Measurements from ENCODE around the gene RAD51C.

The RAD51C gene

GRCh38 chr17:58741121-58741625 lies 48.8 kb downstream of the RAD51C start:
- TF ChIP-seq SIN3A (IDR thresholded peaks at IDR 0.05; ENCODE audit: borderline replicate concordance, insufficient read depth, low read length) = no peak
- TF ChIP-seq TAF1 (IDR thresholded peaks at IDR 0.05; ENCODE audit: borderline replicate concordance, insufficient read depth, low read length) = no peak
- TF ChIP-seq FOXP2 (optimal IDR thresholded peaks at IDR 0.05; ENCODE audit: borderline replicate concordance, extremely low read depth, extremely low read length, insufficient read depth) = no peak

DNA sequence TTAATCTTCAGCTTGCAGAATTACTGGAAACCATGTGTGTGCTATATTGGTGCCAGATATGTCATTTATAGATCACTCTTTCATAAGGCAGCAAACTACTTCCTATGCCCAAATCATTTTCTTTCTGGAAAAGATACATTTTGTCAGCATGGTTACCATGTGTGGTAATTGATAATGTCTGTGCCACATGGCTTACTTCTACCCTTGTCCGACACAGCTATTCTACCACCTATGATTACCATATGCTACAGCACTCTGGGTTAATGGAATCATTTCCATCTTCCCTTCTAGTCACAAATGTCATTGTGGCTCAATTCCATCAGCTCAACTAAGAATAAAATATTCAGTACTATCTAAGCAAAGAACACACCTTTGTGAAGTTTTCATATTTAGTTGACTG lies 55.3 kb downstream of the RAD51C start:
- TF ChIP-seq POLR2AphosphoS5 (IDR thresholded peaks at IDR 0.05; ENCODE audit: low read depth, low read length) (no peak), FOXP2 (optimal IDR thresholded peaks at IDR 0.05; ENCODE audit: borderline replicate concordance, extremely low read depth, extremely low read length, insufficient read depth) (no peak), SIN3A (IDR thresholded peaks at IDR 0.05; ENCODE audit: borderline replicate concordance, insufficient read depth, low read length) (no peak), TAF1 (IDR thresholded peaks at IDR 0.05; ENCODE audit: borderline replicate concordance, insufficient read depth, low read length) (no peak), REST (IDR thresholded peaks at IDR 0.05; ENCODE audit: insufficient read depth in 1 of 2, low read depth in 2 of 2, low read length in 2 of 2) (no peak)

DNA sequence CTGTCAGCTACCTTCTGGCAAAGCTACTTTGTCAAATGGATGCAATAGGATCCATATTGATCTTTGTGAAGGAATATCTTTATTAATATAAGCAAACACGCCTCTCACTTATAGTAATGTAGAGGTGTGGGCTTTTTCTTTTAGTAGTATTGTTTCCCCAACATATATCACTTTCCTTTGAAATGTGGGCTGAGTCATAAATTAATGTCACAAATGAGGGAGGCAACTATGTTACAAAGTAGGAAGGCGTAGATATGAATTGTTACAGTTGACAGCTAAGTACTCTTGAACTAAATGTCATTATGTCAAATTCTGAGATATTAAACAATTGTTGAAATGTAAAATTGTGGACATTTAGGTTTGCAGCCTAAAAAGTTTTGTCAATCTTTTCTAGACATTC lies 60.6 kb downstream of the RAD51C start:
- no peak for TF ChIP-seq POLR2AphosphoS5 (IDR thresholded peaks at IDR 0.05; ENCODE audit: low read depth, low read length)
- TF ChIP-seq FOXP2 (optimal IDR thresholded peaks at IDR 0.05; ENCODE audit: borderline replicate concordance, extremely low read depth, extremely low read length, insufficient read depth) = no peak
- no peak for TF ChIP-seq REST (IDR thresholded peaks at IDR 0.05; ENCODE audit: insufficient read depth in 1 of 2, low read depth in 2 of 2, low read length in 2 of 2)
- no peak for TF ChIP-seq SIN3A (IDR thresholded peaks at IDR 0.05; ENCODE audit: borderline replicate concordance, insufficient read depth, low read length)
- TF ChIP-seq TAF1 (IDR thresholded peaks at IDR 0.05; ENCODE audit: borderline replicate concordance, insufficient read depth, low read length) = no peak

DNA sequence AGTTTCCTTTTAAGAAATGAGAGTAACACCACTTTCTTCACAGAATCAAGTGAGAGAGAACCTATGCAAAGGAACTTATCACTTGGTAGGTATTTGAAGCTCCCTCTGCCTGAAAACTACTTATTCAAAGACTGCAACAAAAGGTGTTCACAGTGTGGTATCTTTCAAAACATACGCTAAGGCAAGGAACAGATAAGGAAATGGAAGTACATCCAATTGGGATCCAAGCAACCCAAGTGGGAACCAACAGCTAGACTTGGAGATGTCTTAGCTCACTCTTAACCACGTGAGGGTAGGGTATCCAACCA lies 62.8 kb downstream of the RAD51C start:
- no peak for TF ChIP-seq TAF1 (IDR thresholded peaks at IDR 0.05; ENCODE audit: borderline replicate concordance, insufficient read depth, low read length)
- TF ChIP-seq REST (IDR thresholded peaks at IDR 0.05; ENCODE audit: insufficient read depth in 1 of 2, low read depth in 2 of 2, low read length in 2 of 2) = no peak
- no peak for TF ChIP-seq POLR2AphosphoS5 (IDR thresholded peaks at IDR 0.05; ENCODE audit: low read depth, low read length)
- TF ChIP-seq SIN3A (IDR thresholded peaks at IDR 0.05; ENCODE audit: borderline replicate concordance, insufficient read depth, low read length) = no peak
- no peak for TF ChIP-seq FOXP2 (optimal IDR thresholded peaks at IDR 0.05; ENCODE audit: borderline replicate concordance, extremely low read depth, extremely low read length, insufficient read depth)

DNA sequence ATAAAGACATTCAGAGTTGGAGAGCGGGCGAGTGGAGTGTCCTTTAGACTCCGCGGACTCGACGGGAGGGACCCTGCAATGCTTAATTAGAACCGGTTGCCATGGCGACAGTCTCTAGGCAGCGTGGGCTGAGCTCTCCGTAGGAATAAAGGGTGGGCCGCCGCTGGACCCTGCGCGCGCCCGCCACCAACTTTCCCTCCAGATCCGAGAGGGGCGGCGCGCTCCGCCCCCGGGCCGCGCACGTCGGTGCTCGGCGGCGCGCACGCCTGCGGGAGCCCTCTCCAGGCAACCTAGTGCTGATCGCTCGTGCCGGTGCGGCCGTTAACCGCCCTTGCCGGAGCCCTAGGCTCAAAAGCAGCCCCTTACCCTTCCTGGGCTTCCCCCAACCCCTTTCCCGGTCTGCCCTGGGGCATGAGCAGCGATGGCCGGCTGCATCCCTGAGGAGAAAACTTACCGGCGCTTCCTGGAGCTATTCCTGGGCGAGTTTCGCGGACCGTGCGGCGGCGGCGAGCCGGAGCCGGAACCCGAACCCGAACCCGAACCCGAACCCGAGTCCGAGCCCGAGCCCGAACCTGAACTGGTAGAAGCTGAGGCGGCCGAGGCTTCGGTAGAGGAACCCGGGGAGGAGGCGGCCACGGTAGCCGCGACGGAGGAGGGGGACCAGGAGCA lies 63.3 kb downstream of the RAD51C start, which contains the start of gene PPM1E:
Gene PPM1E, plus strand, starts transcription at position 278 of the 669 bp plus-strand sequence.
- TF ChIP-seq FOXP2 (optimal IDR thresholded peaks at IDR 0.05; ENCODE audit: borderline replicate concordance, extremely low read depth, extremely low read length, insufficient read depth) (peak; percentile 80), REST (IDR thresholded peaks at IDR 0.05; ENCODE audit: insufficient read depth in 1 of 2, low read depth in 2 of 2, low read length in 2 of 2) (peak; percentile 90 to 93), SIN3A (IDR thresholded peaks at IDR 0.05; ENCODE audit: borderline replicate concordance, insufficient read depth, low read length) (no peak; the same call in 1 of the 2 replicates)
